OCI-LY3 (cell line): ENCODE measurements around the gene CEP112.
"Not testable (repeated sequence)": the region's sequence is repeated elsewhere in the genome, so short reads cannot be mapped to it uniquely, and the experiment has no call there.

Source experiments
- H2AFZ ChIP-seq: fragments of 200-600, 300-600 bp; shearing (Covaris generic); 2 replicates; pipeline ENCODE4 v1.6.0; 2014; ENCODE audit warnings: antibody characterized with exemption, low read depth, low read length
- H3K27ac ChIP-seq: fragments of 200-600, 300-600 bp; sonication (generic); 2 replicates; pipeline ENCODE4 v1.5.1; 2014; ENCODE audit warnings: mild to moderate bottlenecking, low read length, moderate library complexity, mixed read lengths
- H3K27me3 ChIP-seq: fragments of 200-600, 300-600 bp; sonication (generic); 2 replicates; pipeline ENCODE4 v1.6.1; 2014; ENCODE audit warnings: low read depth, low read length, mixed read lengths
- H3K36me3 ChIP-seq: fragments of 200-600, 300-600 bp; sonication (generic); replicated peaks from 2 replicates; pipeline ENCODE3; 2014; ENCODE audit warnings: low read depth, low read length, mixed read lengths
- H3K4me1 ChIP-seq: fragments of 300-600, 200-600 bp; sonication (generic); 2 replicates; pipeline ENCODE4 v1.6.1; 2014; ENCODE audit warnings: low read length, mixed read lengths
- H3K4me2 ChIP-seq: fragments of 200-600, 300-600 bp; sonication (generic); 2 replicates; pipeline ENCODE4 v1.6.1; 2014; ENCODE audit warnings: low read length, mixed read lengths
- H3K4me3 ChIP-seq: fragments of 300-600, 200-600 bp; sonication (generic); 2 replicates; pipeline ENCODE4 v1.5.1; 2014; ENCODE audit warnings: antibody characterized with exemption, mild to moderate bottlenecking, low read length, moderate library complexity
- H3K79me2 ChIP-seq: fragments of 300-600, 200-600 bp; shearing (Covaris generic); 2 replicates; pipeline ENCODE4 v1.6.1; 2014; ENCODE audit warnings: mild to moderate bottlenecking, low read length, mixed read lengths
- H3K9ac ChIP-seq: fragments of 300-600, 200-600 bp; shearing (Covaris generic); 2 replicates; pipeline ENCODE4 v1.6.0; 2014; ENCODE audit warnings: mild to moderate bottlenecking, low read length, moderate library complexity
- H3K9me3 ChIP-seq: fragments of 200-600, 300-600 bp; shearing (Covaris generic); 2 replicates; pipeline ENCODE4 v1.6.1; 2014; ENCODE audit warnings: low read length, mixed read lengths; ENCODE audit not compliant: insufficient read depth
- H4K20me1 ChIP-seq: fragments of 200-600, 300-600 bp; sonication (generic); 2 replicates; pipeline ENCODE4 v1.6.1; 2016; ENCODE audit warnings: low read length, mixed read lengths; ENCODE audit not compliant: insufficient read depth
- CTCF ChIP-seq: fragments of 200-600, 300-600 bp; sonication (generic); IDR thresholded peaks from 2 replicates; pipeline ENCODE4 v1.5.1; 2014; ENCODE audit warnings: antibody characterized with exemption, low read length, low read depth
- EZH2phosphoT487 ChIP-seq: fragments of 200-600 bp; shearing (Covaris generic); IDR thresholded peaks from 2 replicates; pipeline ENCODE4 v1.6.1; 2018; ENCODE audit warnings: antibody characterized with exemption, mixed run types, low read depth

The CEP112 gene

GRCh38 chr17:65833214-65833613 lies 358.7 kb downstream of the CEP112 start:
- no peaks in the 10 kb centered on the region; the same call in 1 of the 2 replicates for H3K9me3 ChIP-seq
- H3K36me3 ChIP-seq: peaks cover 1% of the 10 kb centered on the region
- TF ChIP-seq CTCF: no peak
- no peak for TF ChIP-seq EZH2phosphoT487
- H3K4me1 ChIP-seq: no peaks in the 10 kb centered on the region
- no peaks in the 10 kb centered on the region for H3K79me2 ChIP-seq
- H3K4me3 ChIP-seq: no peak overlapping the region
- no peak overlapping the region for H3K27ac ChIP-seq
- no peak overlapping the region for H2AFZ ChIP-seq
- no peak overlapping the region for H3K4me2 ChIP-seq
- H3K9ac ChIP-seq: no peak overlapping the region
- H4K20me1 ChIP-seq: no peaks in the 10 kb centered on the region
- no peaks in the 10 kb centered on the region for H3K27me3 ChIP-seq

- Histone ChIP-seq H3K79me2 (no peaks in the 10 kb centered on the region), H3K27ac (no peak overlapping the region), H3K9me3 (no peaks in the 10 kb centered on the region; the same call in 1 of the 2 replicates), H3K27me3 (no peaks in the 10 kb centered on the region), H2AFZ (no peak overlapping the region), H3K36me3 (peaks cover 5% of the 10 kb centered on the region), H3K9ac (no peak overlapping the region), H3K4me3 (no peak overlapping the region), H4K20me1 (no peaks in the 10 kb centered on the region), H3K4me1 (peaks cover 10% of the 10 kb centered on the region), H3K4me2 (no peak overlapping the region)
- no peak for TF ChIP-seq EZH2phosphoT487
- no peak for TF ChIP-seq CTCF
These were observed 361.6 kb downstream of the CEP112 start for GRCh38 chr17:65830356-65830755.

GRCh38 chr17:65826577-65826976 lies 365.4 kb downstream of the CEP112 start:
- Histone ChIP-seq H3K4me1 (peaks cover 18% of the 10 kb centered on the region), H2AFZ (0 out of 2 replicates have a peak overlapping the region, but pooled peaks have one; percentile 41)
- not testable (repeated sequence) for H3K79me2 ChIP-seq, H4K20me1 ChIP-seq, H3K4me2 ChIP-seq, H3K27ac ChIP-seq, H3K4me3 ChIP-seq, H3K9me3 ChIP-seq, H3K36me3 ChIP-seq, H3K9ac ChIP-seq, H3K27me3 ChIP-seq

GRCh38 chr17:65824901-65825300 lies 367.0 kb downstream of the CEP112 start:
- no peaks in the 10 kb centered on the region for H4K20me1 ChIP-seq
- TF ChIP-seq EZH2phosphoT487 (no peak), CTCF (no peak)
- H3K4me2 ChIP-seq: no peak overlapping the region
- H3K4me1 ChIP-seq: peaks cover 18% of the 10 kb centered on the region
- no peak overlapping the region for H3K27ac ChIP-seq
- H3K9ac ChIP-seq: no peak overlapping the region
- H3K4me3 ChIP-seq: no peak overlapping the region
- H3K36me3 ChIP-seq: peaks cover 5% of the 10 kb centered on the region
- H3K9me3 ChIP-seq: no peaks in the 10 kb centered on the region
- H2AFZ ChIP-seq: no peak overlapping the region
- no peaks in the 10 kb centered on the region for H3K79me2 ChIP-seq
- no peaks in the 10 kb centered on the region for H3K27me3 ChIP-seq

GRCh38 chr17:65823713-65824112 lies 368.2 kb downstream of the CEP112 start:
- Histone ChIP-seq H4K20me1 (no peaks in the 10 kb centered on the region), H3K4me2 (no peak overlapping the region), H2AFZ (no peak overlapping the region), H3K9ac (no peak overlapping the region), H3K4me3 (no peak overlapping the region), H3K36me3 (peaks cover 5% of the 10 kb centered on the region), H3K9me3 (no peaks in the 10 kb centered on the region), H3K4me1 (peaks cover 18% of the 10 kb centered on the region), H3K27me3 (no peaks in the 10 kb centered on the region), H3K79me2 (no peaks in the 10 kb centered on the region), H3K27ac (no peak overlapping the region)
- no peak for TF ChIP-seq CTCF
- TF ChIP-seq EZH2phosphoT487: no peak
